Karpas-422 (cell line): ENCODE data around the gene STX8. TPM values are rescaled to one million over a fixed set of nuclear protein-coding genes. Genes with fewer than 3 reads are reported as not detected.
"Not testable (repeated sequence)": the region's sequence is repeated elsewhere in the genome, so short reads cannot be mapped to it uniquely, and the experiment has no call there.

Experiments used
- DNase-seq: peaks from one replicate; pipeline ENCODE4 v3.0.0-alpha.2; 2015
- H2AFZ ChIP-seq: fragments of 200-600 bp; sonication (generic); 2 replicates; pipeline ENCODE4 v1.6.1; 2014; ENCODE audit warnings: antibody characterized with exemption, low read length, mixed read lengths
- H3K27ac ChIP-seq: fragments of 200-600 bp; sonication (generic); 2 replicates; pipeline ENCODE4 v1.5.1; 2014; ENCODE audit warnings: mild to moderate bottlenecking, low read length, moderate library complexity
- H3K27me3 ChIP-seq: fragments of 200-600 bp; sonication (generic); 2 replicates; pipeline ENCODE4 v1.6.1; 2014; ENCODE audit warnings: low read length, mixed read lengths
- H3K36me3 ChIP-seq: fragments of 200-600 bp; sonication (generic); 2 replicates; pipeline ENCODE4 v1.6.1; 2014; ENCODE audit warnings: low read length, mixed read lengths; ENCODE audit not compliant: insufficient read depth
- H3K4me1 ChIP-seq: fragments of 200-600 bp; sonication (generic); 2 replicates; pipeline ENCODE4 v1.6.1; 2014; ENCODE audit warnings: mild to moderate bottlenecking, low read length, mixed read lengths
- H3K4me2 ChIP-seq: fragments of 200-600 bp; sonication (generic); 2 replicates; pipeline ENCODE4 v1.6.1; 2014; ENCODE audit warnings: low read length, low read depth, mild to moderate bottlenecking; ENCODE audit not compliant: poor library complexity, severe bottlenecking
- H3K4me3 ChIP-seq: fragments of 200-600 bp; sonication (generic); 2 replicates; pipeline ENCODE4 v1.5.1; 2014; ENCODE audit warnings: mild to moderate bottlenecking, antibody characterized with exemption, low read length, mixed read lengths
- H3K79me2 ChIP-seq: fragments of 200-600 bp; sonication (generic); 2 replicates; pipeline ENCODE4 v1.6.1; 2014; ENCODE audit warnings: mild to moderate bottlenecking, low read length, mixed read lengths
- H3K9ac ChIP-seq: fragments of 200-600 bp; sonication (generic); 2 replicates; pipeline ENCODE4 v1.6.0; 2014; ENCODE audit warnings: low read length
- H3K9me2 ChIP-seq: fragments of 200-600 bp; sonication (generic), shearing (Covaris generic); replicated peaks from 2 replicates; pipeline ENCODE4 v1.6.0; 2014; ENCODE audit warnings: mild to moderate bottlenecking, low read length, moderate library complexity; ENCODE audit not compliant: insufficient read depth
- H3K9me3 ChIP-seq: fragments of 300-700, 200-600 bp; sonication (generic); 2 replicates; pipeline ENCODE4 v1.6.1; 2014; ENCODE audit warnings: low read length, mixed read lengths
- H4K20me1 ChIP-seq: fragments of 200-600 bp; sonication (generic); 2 replicates; pipeline ENCODE4 v1.6.1; 2014; ENCODE audit warnings: mild to moderate bottlenecking, antibody characterized with exemption, low read length, low read depth; ENCODE audit not compliant: insufficient read depth
- total RNA-seq: library from RNA; depleted of rRNA; stranded (reverse); fragments of >200 nt; shearing (Covaris generic); gene quantifications from 2 replicates; pipeline ENCODE4 v1.2.3, GENCODE V29; 2014; ENCODE audit warnings: low replicate concordance

The STX8 gene
- total RNA-seq, 1 experiment from 2014 or later, result 40.0 TPM

GRCh38 chr17:9598661-9599060 is 23.0 kb upstream of the STX8 start:
- Histone ChIP-seq H3K9me2 (no peaks in the 10 kb centered on the region), H3K79me2 (no peaks in the 10 kb centered on the region), H4K20me1 (no peaks in the 10 kb centered on the region), H3K9me3 (no peaks in the 10 kb centered on the region), H3K4me3 (no peak overlapping the region), H3K27ac (no peak overlapping the region), H3K27me3 (no peaks in the 10 kb centered on the region), H3K4me2 (no peak overlapping the region), H2AFZ (no peak overlapping the region), H3K4me1 (no peaks in the 10 kb centered on the region), H3K36me3 (no peaks in the 10 kb centered on the region), H3K9ac (no peak overlapping the region)
- DNase-seq, result no peak

DNA sequence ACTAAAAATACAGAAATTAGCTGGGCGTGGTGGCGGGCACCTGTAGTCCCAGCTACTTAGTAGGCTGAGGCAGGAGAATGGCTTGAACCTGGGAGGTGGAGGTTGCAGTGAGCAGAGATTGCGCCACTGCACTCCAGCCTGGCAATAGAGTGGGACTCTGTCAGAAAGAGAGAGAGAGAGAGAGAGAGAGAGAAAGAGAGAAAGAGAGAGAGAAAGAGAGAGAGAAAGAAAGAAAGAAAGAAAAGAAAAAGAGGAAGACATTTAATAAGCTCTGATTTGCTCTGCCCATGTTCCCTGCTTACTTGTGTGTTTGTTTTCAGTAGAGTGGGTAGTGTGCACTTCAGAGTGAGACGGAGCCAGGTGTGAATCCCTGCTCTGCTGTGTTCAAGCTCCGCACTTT is 22.0 kb upstream of the STX8 start:
- not testable (repeated sequence) for H3K4me3 ChIP-seq, H3K9me2 ChIP-seq, H4K20me1 ChIP-seq, H3K79me2 ChIP-seq, DNase-seq, H3K27ac ChIP-seq, H3K4me2 ChIP-seq, H3K4me1 ChIP-seq, H3K27me3 ChIP-seq, H3K9ac ChIP-seq, H2AFZ ChIP-seq, H3K36me3 ChIP-seq, H3K9me3 ChIP-seq

- Histone ChIP-seq H3K27me3 (no peaks in the 10 kb centered on the region), H3K9me2 (no peaks in the 10 kb centered on the region), H3K4me2 (no peak overlapping the region), H3K4me1 (no peaks in the 10 kb centered on the region), H3K27ac (no peak overlapping the region), H4K20me1 (no peaks in the 10 kb centered on the region), H3K36me3 (no peaks in the 10 kb centered on the region), H3K9ac (no peak overlapping the region), H2AFZ (no peak overlapping the region), H3K4me3 (no peak overlapping the region), H3K9me3 (no peaks in the 10 kb centered on the region), H3K79me2 (no peaks in the 10 kb centered on the region)
- no peak for DNase-seq
These were observed 18.4 kb upstream of the STX8 start for GRCh38 chr17:9594065-9594464.

DNA sequence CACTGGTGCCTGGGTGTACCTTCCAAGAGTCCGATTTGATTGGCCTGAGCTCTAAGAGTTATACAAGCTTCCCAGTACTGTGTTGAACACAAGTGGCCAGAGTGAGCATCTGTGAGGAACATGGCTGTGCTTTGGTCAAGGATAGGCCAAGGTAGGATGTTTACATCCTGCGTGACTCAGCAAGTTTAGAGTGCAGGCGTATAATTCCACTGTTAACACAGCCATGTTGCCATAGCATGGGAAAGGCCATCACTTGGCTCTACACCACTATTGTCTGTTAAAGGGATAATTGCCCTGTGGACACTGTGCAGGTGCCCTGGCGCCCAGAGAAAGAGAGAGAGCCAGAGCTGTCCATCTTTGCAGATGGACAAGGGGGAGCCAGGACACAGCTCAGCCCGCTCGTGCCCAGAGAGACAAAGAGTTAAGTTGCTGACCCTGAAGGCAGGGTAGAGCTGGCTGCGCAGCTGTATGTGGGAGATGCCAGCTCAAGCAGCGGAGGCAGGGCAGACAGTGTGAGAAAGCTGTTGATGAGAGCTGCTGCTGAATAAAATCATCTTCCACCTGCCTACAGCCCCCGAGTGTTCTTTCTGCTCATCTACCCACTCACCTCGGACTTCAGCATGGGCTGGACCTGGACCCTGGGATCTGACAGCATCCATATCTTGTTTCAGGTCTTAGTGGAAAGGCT is 12.5 kb upstream of the STX8 start:
- Histone ChIP-seq H3K4me1 (no peaks in the 10 kb centered on the region), H3K36me3 (no peaks in the 10 kb centered on the region), H3K9me3 (no peaks in the 10 kb centered on the region), H3K9ac (no peak overlapping the region), H4K20me1 (no peaks in the 10 kb centered on the region), H3K4me3 (no peak overlapping the region), H3K79me2 (no peaks in the 10 kb centered on the region), H3K27ac (no peak overlapping the region), H3K4me2 (no peak overlapping the region), H2AFZ (no peak overlapping the region), H3K9me2 (no peaks in the 10 kb centered on the region), H3K27me3 (no peaks in the 10 kb centered on the region)
- no peak for DNase-seq

GRCh38 chr17:9577373-9577709 is 1.7 kb upstream of the STX8 start:
- no peaks in the 10 kb centered on the region for H3K9me3 ChIP-seq
- no peaks in the 10 kb centered on the region for H3K9me2 ChIP-seq
- no peaks in the 10 kb centered on the region for H3K27me3 ChIP-seq
- peaks cover 21% of the 10 kb centered on the region for H3K79me2 ChIP-seq
- H2AFZ ChIP-seq, result peak overlapping the region; percentile 62; the same call in 1 of the 2 replicates
- H3K9ac ChIP-seq, result no peak overlapping the region
- no peak overlapping the region for H3K4me2 ChIP-seq
- H3K4me3 ChIP-seq, result no peak overlapping the region
- no peak for DNase-seq
- H3K4me1 ChIP-seq, result peaks cover 24% of the 10 kb centered on the region
- H3K36me3 ChIP-seq, result no peaks in the 10 kb centered on the region
- no peaks in the 10 kb centered on the region; the same call in 1 of the 2 replicates for H4K20me1 ChIP-seq
- no peak overlapping the region for H3K27ac ChIP-seq

- peak within 1 kb of the TSS; percentile 90 for H3K4me3 ChIP-seq
- H3K9me2 ChIP-seq, result no peaks in the 10 kb centered on the region
- peak; percentile 91 for DNase-seq
- H3K9ac ChIP-seq, result peak within 1 kb of the TSS; percentile 84
- H3K9me3 ChIP-seq, result no peaks in the 10 kb centered on the region
- no peaks in the 10 kb centered on the region; the same call in 1 of the 2 replicates for H4K20me1 ChIP-seq
- H2AFZ ChIP-seq, result peak within 1 kb of the TSS; percentile 72
- H3K4me2 ChIP-seq, result peak within 1 kb of the TSS; percentile 84
- H3K4me1 ChIP-seq, result peaks cover 24% of the 10 kb centered on the region
- H3K27ac ChIP-seq, result peak within 1 kb of the TSS; percentile 25; the same call in 1 of the 2 replicates
- H3K36me3 ChIP-seq, result no peaks in the 10 kb centered on the region
- H3K79me2 ChIP-seq, result peaks cover 24% of the 10 kb centered on the region
- no peaks in the 10 kb centered on the region for H3K27me3 ChIP-seq
These were observed 1.1 kb upstream of the STX8 start, which contains the start of gene CFAP52 for GRCh38 chr17:9576521-9577372. TSS of gene CFAP52 (plus strand) at chr17:9576642. CDS start at chr17:9576696, 54 bp downstream.

- Histone ChIP-seq H3K4me2 (no peak overlapping the region), H2AFZ (no peak overlapping the region), H3K9ac (no peak overlapping the region), H3K4me3 (no peak overlapping the region), H3K4me1 (peaks cover 21% of the 10 kb centered on the region; the same call in 1 of the 2 replicates), H3K27ac (no peak overlapping the region), H3K27me3 (no peaks in the 10 kb centered on the region), H3K9me2 (no peaks in the 10 kb centered on the region), H3K79me2 (peaks cover 40% of the 10 kb centered on the region), H3K36me3 (no peaks in the 10 kb centered on the region), H3K9me3 (no peaks in the 10 kb centered on the region), H4K20me1 (no peaks in the 10 kb centered on the region)
- no peak for DNase-seq
These were observed 4.4 kb downstream of the STX8 start for GRCh38 chr17:9571201-9571600.

DNA sequence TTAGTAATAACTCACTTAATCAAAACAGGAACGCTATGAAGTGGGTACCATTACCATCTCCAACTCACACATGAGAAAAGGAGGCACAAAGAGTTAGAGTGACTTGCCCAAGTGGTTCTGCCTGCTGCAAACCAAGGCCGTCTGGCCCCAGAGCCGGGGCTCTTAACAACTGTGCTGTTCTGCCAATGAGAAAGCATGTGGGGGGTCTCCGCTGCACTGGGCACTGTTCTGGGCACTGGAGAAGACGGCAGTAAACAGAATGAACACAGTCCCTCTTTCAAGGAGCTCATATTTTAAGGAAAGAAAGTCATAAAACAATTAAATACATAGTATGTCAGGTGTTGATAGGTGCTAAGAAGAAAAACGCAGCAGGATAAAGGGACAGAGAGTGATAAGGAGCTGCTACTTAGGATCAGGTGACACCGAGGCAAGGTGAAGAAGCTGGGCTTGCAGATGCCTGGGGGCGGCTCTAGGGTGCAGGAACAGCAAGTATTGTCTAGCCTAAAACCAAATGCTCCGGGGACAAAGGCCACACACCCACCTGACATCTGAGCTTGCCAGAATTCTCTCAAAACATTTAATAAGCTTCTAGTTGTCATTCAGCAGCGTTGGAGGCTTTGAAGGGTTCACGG is 6.5 kb downstream of the STX8 start:
- Histone ChIP-seq H3K9me2 (no peaks in the 10 kb centered on the region), H2AFZ (no peak overlapping the region), H3K36me3 (no peaks in the 10 kb centered on the region), H3K9ac (no peak overlapping the region), H3K4me1 (peaks cover 16% of the 10 kb centered on the region; the same call in 1 of the 2 replicates), H3K79me2 (peaks cover 39% of the 10 kb centered on the region), H4K20me1 (no peaks in the 10 kb centered on the region), H3K27me3 (no peaks in the 10 kb centered on the region), H3K4me2 (no peak overlapping the region), H3K4me3 (no peak overlapping the region), H3K9me3 (no peaks in the 10 kb centered on the region), H3K27ac (no peak overlapping the region)
- DNase-seq, result no peak
